Measurements from ENCODE around the gene GTF2I.
"Not testable (repeated sequence)": the region's sequence is repeated elsewhere in the genome, so short reads cannot be mapped to it uniquely, and the experiment has no call there.

Gene GTF2I

GRCh38 chr7:74718336-74718735 lies 60.8 kb downstream of the GTF2I start:
- DNase-seq: no peak

GRCh38 chr7:74722153-74722552 lies 64.6 kb downstream of the GTF2I start:
- no peak for DNase-seq

- DNase-seq: no peak
Observed at GRCh38 chr7:74725840-74726239, 68.3 kb downstream of the GTF2I start.

- no peak for DNase-seq
Observed at GRCh38 chr7:74726309-74727101, 69.0 kb downstream of the GTF2I start.

- not testable (repeated sequence) for DNase-seq
Observed at GRCh38 chr7:74728686-74729085, 71.2 kb downstream of the GTF2I start.

GRCh38 chr7:74730186-74730585 lies 72.7 kb downstream of the GTF2I start:
- DNase-seq: not testable (repeated sequence)

- not testable (repeated sequence) for DNase-seq
Observed at GRCh38 chr7:74739974-74740703, 82.6 kb downstream of the GTF2I start.

- not testable (repeated sequence) for DNase-seq
Observed at GRCh38 chr7:74743936-74744557, 86.5 kb downstream of the GTF2I start.

- not testable (repeated sequence) for DNase-seq
Observed at GRCh38 chr7:74753921-74754482, 96.5 kb downstream of the GTF2I start.

GRCh38 chr7:74756673-74757072 lies 99.2 kb downstream of the GTF2I start:
- DNase-seq: not testable (repeated sequence)

GRCh38 chr7:74758268-74758667 lies 100.8 kb downstream of the GTF2I start:
- DNase-seq: not testable (repeated sequence)

GRCh38 chr7:74758982-74759381 lies 101.5 kb downstream of the GTF2I start:
- not testable (repeated sequence) for DNase-seq

GRCh38 chr7:74765205-74765918 lies 107.8 kb downstream of the GTF2I start:
- not testable (repeated sequence) for DNase-seq

GRCh38 chr7:74766509-74766908 lies 109.0 kb downstream of the GTF2I start:
- DNase-seq: not testable (repeated sequence)

GRCh38 chr7:74766991-74767390 lies 109.5 kb downstream of the GTF2I start:
- DNase-seq: not testable (repeated sequence)

- not testable (repeated sequence) for DNase-seq
Observed at GRCh38 chr7:74770062-74770461, 112.5 kb downstream of the GTF2I start.

- not testable (repeated sequence) for DNase-seq
Observed at GRCh38 chr7:74772093-74772492, 114.6 kb downstream of the GTF2I start.

GRCh38 chr7:74773760-74774750 lies 116.5 kb downstream of the GTF2I start, which contains the start of gene NCF1:
Gene NCF1, plus strand, starts transcription at chr7:74774011. Its CDS starts 21 bp downstream, at chr7:74774032.
- DNase-seq: not testable (repeated sequence)

- DNase-seq: not testable (repeated sequence)
Observed at GRCh38 chr7:74775111-74775510, 117.6 kb downstream of the GTF2I start.

- not testable (repeated sequence) for DNase-seq
Observed at GRCh38 chr7:74779053-74779452, 121.5 kb downstream of the GTF2I start.

- not testable (repeated sequence) for DNase-seq
Observed at GRCh38 chr7:74781746-74782145, 124.2 kb downstream of the GTF2I start.

All from CD4-positive, alpha-beta T cell treated with Interferon alpha-2 for 1 hour (primary cell).